Gastroesophageal sphincter (tissue), 4 donors: Measurements from ENCODE around the gene ZRANB3. TPM values are rescaled to one million over a fixed set of nuclear protein-coding genes. Genes with fewer than 3 reads are reported as not detected.
"Not testable (repeated sequence)": the region's sequence is repeated elsewhere in the genome, so short reads cannot be mapped to it uniquely, and the experiment has no call there.

Experiments used
- ATAC-seq: fragments of 150-250 bp; one replicate; pipeline ENCODE4 v1.9.1; 2016; ENCODE audit warnings: mild to moderate bottlenecking, moderate library complexity
- H3K27ac ChIP-seq, 4 donors: fragments of 200-600 bp; sonication (generic) in 3 of 4; 1 replicate in 3 of 4; 2 replicates in 1 of 4; pipeline ENCODE4 v1.5.1; 2016 to 2019
- H3K27me3 ChIP-seq: fragments of 200-600 bp; sonication (generic); one replicate; pipeline ENCODE4 v1.5.1; 2019
- H3K36me3 ChIP-seq, 2 donors: fragments of 200-600 bp; sonication (generic); one replicate each; pipeline ENCODE4 v1.5.1; 2019; ENCODE audit warnings: control low read depth in 1 of 2
- H3K4me1 ChIP-seq, 3 donors: fragments of 200-600 bp; sonication (generic); 1 replicate in 2 of 3; 2 replicates in 1 of 3; pipeline ENCODE4 v1.5.1; 2016 to 2019; ENCODE audit warnings: control low read depth in 2 of 3
- H3K4me3 ChIP-seq, 2 donors: fragments of 200-600 bp; sonication (generic); one replicate each; pipeline ENCODE4 v1.5.1; 2019; ENCODE audit warnings: mild to moderate bottlenecking in 1 of 2, moderate library complexity in 1 of 2
- H3K9me3 ChIP-seq, 3 donors: fragments of 200-600 bp; sonication (generic); one replicate each; pipeline ENCODE4 v1.5.1; 2017 to 2019; ENCODE audit warnings: control low read depth in 2 of 3
- EP300 ChIP-seq: sonication (generic); formaldehyde crosslinking; IDR thresholded peaks from one replicate; pipeline ENCODE4 v1.6.1; 2017; ENCODE audit warnings: antibody characterized with exemption, mild to moderate bottlenecking
- POLR2A ChIP-seq, 2 donors: fragments of 450-650 bp; IDR thresholded peaks; one replicate each; pipeline ENCODE4 v1.6.1; 2017; ENCODE audit warnings: antibody characterized with exemption in 2 of 2, mild to moderate bottlenecking in 2 of 2, moderate library complexity in 1 of 2
- POLR2AphosphoS5 ChIP-seq: sonication (generic); formaldehyde crosslinking; IDR thresholded peaks from one replicate; pipeline ENCODE4 v1.6.1; 2017; ENCODE audit warnings: antibody characterized with exemption
- WGBS, 2 donors: methylation state at CpG; one replicate each; pipeline ENCODE4 v1.1.5; 2018; ENCODE audit warnings: low coverage in 1 of 2; 5-methylcytosine and 5-hydroxymethylcytosine counted together
- total RNA-seq, 4 donors: library from RNA; depleted of rRNA; stranded (reverse); fragments of >200 nt; gene quantifications; one replicate each; pipeline ENCODE4 v1.1.0, GENCODE V29; 2016
- TF ChIP-seq, protein P1 (sequence below), 4 experiments: fragments of 200-600 bp in 2 of 4; fragments of 450-650 bp in 2 of 4; sonication (generic) in 1 of 4; IDR thresholded peaks; one replicate each; pipeline ENCODE4 v1.5.1; 2017 to 2019; ENCODE audit warnings: antibody characterized with exemption in 4 of 4, mild to moderate bottlenecking in 2 of 4, moderate library complexity in 2 of 4

Gene ZRANB3
- total RNA-seq, 4 donors from 2014 or later: 1.4 to 4.6 (median 2.4) TPM

DNA sequence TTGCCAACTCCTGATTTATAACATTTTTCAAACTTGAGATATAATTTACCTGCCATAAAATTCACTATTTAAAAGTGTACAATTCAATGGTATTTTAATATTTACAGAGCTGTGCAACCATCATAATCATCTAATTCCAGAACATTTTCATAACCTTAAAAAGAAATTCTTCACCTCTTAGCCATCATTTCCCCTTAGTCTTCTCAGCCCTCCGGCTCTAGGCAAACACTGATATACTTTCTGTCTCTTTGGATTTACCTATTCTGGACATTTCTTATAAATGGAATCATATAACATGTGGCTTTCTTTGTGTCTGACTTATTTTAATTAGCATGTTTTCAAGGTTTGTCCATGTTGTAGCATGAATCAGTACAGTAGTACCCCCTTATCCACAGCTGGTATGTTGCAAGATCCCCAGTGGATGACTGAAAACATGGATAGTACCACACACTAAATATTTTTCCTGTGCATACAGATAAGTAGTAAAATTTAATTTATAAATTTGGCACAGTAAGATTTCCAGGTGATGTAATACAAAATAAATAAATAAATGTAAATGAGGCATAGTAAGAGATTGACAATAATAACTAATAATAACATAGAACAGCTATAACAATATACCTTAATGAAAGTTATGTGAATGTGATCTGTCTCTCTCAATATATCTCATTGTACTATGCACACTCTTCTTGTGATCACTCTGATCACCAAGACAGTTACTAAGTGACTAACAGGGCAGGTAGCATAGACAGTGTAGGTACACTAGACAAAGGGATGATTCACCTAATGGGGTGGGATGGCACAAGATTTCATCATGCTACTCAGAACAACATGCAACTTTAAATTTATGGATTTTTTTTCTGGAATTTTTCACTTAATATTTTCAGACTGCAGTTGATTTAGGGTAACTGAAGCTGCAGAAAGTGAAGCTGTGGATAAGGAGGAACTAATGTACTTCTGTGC is 405.8 kb downstream of the ZRANB3 start:
- Histone ChIP-seq H3K4me3 (no peak overlapping the region), H3K4me1 (peaks cover 0 to 31% (median 0%) of the 10 kb centered on the region in 3 donors), H3K27me3 (no peaks in the 10 kb centered on the region), H3K36me3 (peaks cover 4 to 59% of the 10 kb centered on the region in 2 donors), H3K9me3 (no peaks in the 10 kb centered on the region), H3K27ac (no peak overlapping the region)
- no peak for ATAC-seq
- WGBS, 2 donors: 48 to 69% methylated on average over 1 of the region's 1 CpG
- no peak for TF ChIP-seq POLR2A (IDR thresholded peaks at IDR 0.05)
- TF ChIP-seq EP300: no peak
- TF ChIP-seq, protein P1, sequence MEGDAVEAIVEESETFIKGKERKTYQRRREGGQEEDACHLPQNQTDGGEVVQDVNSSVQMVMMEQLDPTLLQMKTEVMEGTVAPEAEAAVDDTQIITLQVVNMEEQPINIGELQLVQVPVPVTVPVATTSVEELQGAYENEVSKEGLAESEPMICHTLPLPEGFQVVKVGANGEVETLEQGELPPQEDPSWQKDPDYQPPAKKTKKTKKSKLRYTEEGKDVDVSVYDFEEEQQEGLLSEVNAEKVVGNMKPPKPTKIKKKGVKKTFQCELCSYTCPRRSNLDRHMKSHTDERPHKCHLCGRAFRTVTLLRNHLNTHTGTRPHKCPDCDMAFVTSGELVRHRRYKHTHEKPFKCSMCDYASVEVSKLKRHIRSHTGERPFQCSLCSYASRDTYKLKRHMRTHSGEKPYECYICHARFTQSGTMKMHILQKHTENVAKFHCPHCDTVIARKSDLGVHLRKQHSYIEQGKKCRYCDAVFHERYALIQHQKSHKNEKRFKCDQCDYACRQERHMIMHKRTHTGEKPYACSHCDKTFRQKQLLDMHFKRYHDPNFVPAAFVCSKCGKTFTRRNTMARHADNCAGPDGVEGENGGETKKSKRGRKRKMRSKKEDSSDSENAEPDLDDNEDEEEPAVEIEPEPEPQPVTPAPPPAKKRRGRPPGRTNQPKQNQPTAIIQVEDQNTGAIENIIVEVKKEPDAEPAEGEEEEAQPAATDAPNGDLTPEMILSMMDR (IDR thresholded peaks at IDR 0.05): no peak
- no peak for TF ChIP-seq POLR2AphosphoS5

DNA sequence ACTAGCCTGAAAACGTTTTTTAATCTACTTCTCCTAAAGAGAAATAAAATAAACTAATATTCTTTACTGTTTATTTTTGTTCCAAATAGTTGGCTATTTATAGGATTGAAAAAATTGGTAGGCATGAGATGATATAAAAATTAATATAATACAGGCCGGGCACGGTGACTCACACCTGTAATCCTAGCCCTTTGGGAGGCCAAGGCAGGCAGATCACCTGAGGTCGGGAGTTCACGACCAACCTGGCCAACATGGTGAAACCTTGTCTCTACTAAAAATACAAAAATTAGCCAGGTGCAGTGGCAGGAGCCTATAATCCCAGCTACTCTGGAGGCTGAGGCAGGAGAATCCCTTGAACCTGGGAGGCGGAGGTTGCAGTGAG is 409.4 kb downstream of the ZRANB3 start:
- not testable (repeated sequence) for H3K27me3 ChIP-seq, H3K9me3 ChIP-seq, H3K27ac ChIP-seq, H3K4me3 ChIP-seq, ATAC-seq
- Histone ChIP-seq H3K4me1 (peaks cover 0 to 31% (median 0%) of the 10 kb centered on the region in 3 donors), H3K36me3 (peaks cover 0 to 51% of the 10 kb centered on the region in 2 donors)
- 59 to 82% methylated on average over 5 to 6 of the region's 6 CpGs for WGBS, 2 donors

DNA sequence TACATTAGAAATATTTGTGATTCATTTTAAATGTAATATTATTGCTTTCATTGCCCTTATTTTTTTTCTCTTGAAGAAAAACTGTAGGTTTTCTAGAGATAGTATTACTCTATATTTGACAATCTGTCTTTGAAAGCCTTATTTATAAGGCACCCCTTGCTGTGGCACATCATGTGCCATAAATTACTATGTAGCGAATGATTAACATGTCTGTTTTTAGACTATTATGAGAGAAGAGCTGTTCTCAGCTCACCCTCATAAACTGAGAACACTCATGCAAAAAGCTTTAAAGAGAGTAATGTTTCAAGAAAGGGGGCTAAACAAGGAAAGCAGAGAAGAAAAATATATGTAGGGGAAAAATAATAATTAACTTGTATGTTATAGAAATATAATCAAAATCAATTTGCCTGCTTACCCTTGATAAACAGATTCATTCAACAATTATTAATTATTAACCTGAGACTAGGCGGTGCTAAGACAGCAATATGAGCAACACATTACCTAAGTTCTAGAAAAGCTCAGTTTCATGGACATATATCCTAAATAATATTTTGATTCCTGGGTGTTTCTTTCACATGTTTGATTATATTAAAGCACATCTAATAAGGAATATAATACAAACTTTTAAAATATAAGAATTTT is 409.9 kb downstream of the ZRANB3 start:
- ATAC-seq: no peak
- H3K4me3 ChIP-seq: no peak overlapping the region
- WGBS, 2 donors: 78 to 85% methylated on average over 2 of the region's 2 CpGs
- H3K27me3 ChIP-seq: no peaks in the 10 kb centered on the region
- no peak overlapping the region for H3K27ac ChIP-seq
- H3K36me3 ChIP-seq: peaks cover 0 to 46% of the 10 kb centered on the region in 2 donors
- H3K9me3 ChIP-seq: no peaks in the 10 kb centered on the region
- TF ChIP-seq POLR2A (IDR thresholded peaks at IDR 0.05): no peak
- TF ChIP-seq EP300: no peak
- peaks cover 0 to 31% (median 0%) of the 10 kb centered on the region in 3 donors for H3K4me1 ChIP-seq

DNA sequence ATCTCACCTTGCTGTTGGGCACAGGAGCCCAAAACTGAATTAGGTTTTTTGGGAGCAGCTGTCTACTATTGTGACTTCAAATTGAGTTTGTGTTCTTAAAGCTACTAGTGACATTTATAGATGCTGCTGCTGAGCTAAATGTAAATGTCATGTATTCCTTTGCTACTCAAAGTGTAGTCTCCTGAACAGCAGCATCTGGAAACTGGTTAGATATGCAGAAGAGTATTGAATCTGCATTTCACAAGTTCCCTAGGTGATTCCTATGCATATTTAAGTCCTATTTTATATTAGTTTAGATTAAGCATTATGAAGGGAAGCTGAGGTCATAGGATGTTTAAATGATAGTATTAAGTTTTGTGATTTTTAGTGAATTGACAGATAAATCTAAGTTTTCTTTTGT is 411.4 kb downstream of the ZRANB3 start:
- H3K27ac ChIP-seq: no peak overlapping the region
- H3K36me3 ChIP-seq: peaks cover 0 to 42% of the 10 kb centered on the region in 2 donors
- no peaks in the 10 kb centered on the region for H3K9me3 ChIP-seq
- no peaks in the 10 kb centered on the region for H3K27me3 ChIP-seq
- H3K4me1 ChIP-seq: peaks cover 0 to 19% (median 0%) of the 10 kb centered on the region in 3 donors
- TF ChIP-seq POLR2AphosphoS5 (no peak), EP300 (no peak), POLR2A (IDR thresholded peaks at IDR 0.05) (no peak)
- TF ChIP-seq, protein P1 (IDR thresholded peaks at IDR 0.05): no peak
- no peak for ATAC-seq
- H3K4me3 ChIP-seq: no peak overlapping the region

DNA sequence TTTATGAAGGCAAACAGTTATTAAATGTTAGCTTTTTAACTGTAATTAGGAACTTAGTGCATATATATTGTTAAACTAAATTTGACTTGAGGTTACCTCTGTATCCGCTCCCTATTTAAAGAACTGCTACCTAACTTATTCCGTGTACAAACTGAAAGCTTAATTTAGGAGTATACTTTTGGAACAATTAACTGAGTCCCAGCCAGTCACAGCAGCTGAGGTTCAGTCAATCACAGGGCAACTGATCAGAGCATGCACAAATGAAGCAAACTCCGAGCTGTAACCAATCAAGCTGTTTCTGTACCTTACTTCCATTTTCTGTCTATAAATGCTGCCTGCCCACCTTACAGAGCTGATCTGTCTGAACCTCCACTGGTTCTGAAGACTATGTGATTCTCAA is 417.7 kb downstream of the ZRANB3 start:
- Histone ChIP-seq H3K4me3 (no peak overlapping the region), H3K27me3 (no peaks in the 10 kb centered on the region), H3K27ac (no peak overlapping the region), H3K4me1 (no peaks in the 10 kb centered on the region), H3K36me3 (peaks cover 0 to 42% of the 10 kb centered on the region in 2 donors), H3K9me3 (no peaks in the 10 kb centered on the region)
- no peak for TF ChIP-seq POLR2A (IDR thresholded peaks at IDR 0.05)
- no peak for TF ChIP-seq EP300
- TF ChIP-seq, protein P1 (IDR thresholded peaks at IDR 0.05): no peak
- TF ChIP-seq POLR2AphosphoS5: no peak
- ATAC-seq: no peak
- WGBS, 2 donors: 91 to 94% methylated on average over 2 to 3 of the region's 3 CpGs

DNA sequence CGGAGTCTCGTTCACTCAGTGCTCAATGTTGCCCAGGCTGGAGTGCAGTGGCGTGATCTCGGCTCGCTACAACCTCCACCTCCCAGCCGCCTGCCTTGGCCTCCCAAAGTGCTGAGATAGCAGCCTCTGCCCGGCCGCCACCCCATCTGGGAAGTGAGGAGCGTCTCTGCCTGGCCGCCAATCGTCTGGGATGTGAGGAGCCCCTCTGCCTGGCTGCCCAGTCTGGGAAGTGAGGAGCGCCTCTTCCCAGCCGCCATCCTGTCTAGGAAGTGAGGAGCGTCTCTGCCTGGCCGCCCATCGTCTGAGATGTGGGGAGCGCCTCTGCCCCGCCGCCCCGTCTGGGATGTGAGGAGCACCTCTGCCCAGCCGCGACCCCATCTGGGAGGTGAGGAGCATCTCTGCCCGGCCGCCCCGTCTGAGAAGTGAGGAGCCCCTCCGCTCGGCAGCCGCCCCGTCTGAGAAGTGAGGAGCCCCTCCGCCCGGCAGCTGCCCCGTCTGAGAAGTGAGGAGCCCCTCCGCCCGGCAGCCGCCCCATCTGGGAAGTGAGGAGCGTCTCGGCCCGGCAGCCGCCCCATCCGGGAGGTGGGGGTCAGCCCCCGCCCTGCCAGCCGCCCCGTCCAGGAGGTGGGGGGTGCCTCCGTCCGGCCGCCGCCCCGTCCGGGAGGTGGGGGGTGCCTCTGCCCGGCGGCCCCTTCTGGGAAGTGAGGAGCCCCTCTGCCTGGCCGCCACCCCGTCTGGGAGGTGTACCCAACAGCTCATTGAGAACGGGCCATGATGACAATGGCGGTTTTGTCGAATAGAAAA is 425.3 kb downstream of the ZRANB3 start:
- not testable (repeated sequence) for ATAC-seq, H3K4me1 ChIP-seq, H3K27me3 ChIP-seq, H3K27ac ChIP-seq, H3K4me3 ChIP-seq, H3K9me3 ChIP-seq
- H3K36me3 ChIP-seq: peaks cover 0 to 21% of the 10 kb centered on the region in 2 donors
- 88% methylated on average over 7 of the region's 56 CpGs; no CpG with 5 or more reads in 1 of the 2 donors for WGBS, 2 donors
